SK-N-SH (cell line): ENCODE data around the gene C11orf42. TPM values are rescaled to one million over a fixed set of nuclear protein-coding genes. Genes with fewer than 3 reads are reported as not detected.

Experiments used
- CTCF ChIA-PET: fragments of 300-600, 350-600 bp; formaldehyde crosslinking; extraction: SDS; loops from one replicate; lab custom pipeline; 2021; lab: Yijun Ruan, JAX
- POLR2A ChIA-PET: fragments of 350-600 bp; sonication (Branson Sonifier 250); formaldehyde crosslinking; extraction: SDS; loops from one replicate; lab custom pipeline; 2020; ENCODE audit warnings: antibody characterized with exemption, inconsistent platforms; lab: Yijun Ruan, JAX
- DNase-seq: peaks from one replicate; pipeline ENCODE4 v3.0.0; 2012
- H2AFZ ChIP-seq: fragments of 200-600 bp; sonication (generic); 2 replicates; pipeline ENCODE4 v1.8.1; 2016; ENCODE audit warnings: antibody characterized with exemption, mild to moderate bottlenecking, low read depth
- H3F3A ChIP-seq: fragments of 200-600 bp; sonication (generic); replicated peaks from 2 replicates; pipeline ENCODE3; 2016; ENCODE audit warnings: antibody characterized with exemption, mild to moderate bottlenecking; ENCODE audit not compliant: insufficient read depth
- H3K27ac ChIP-seq, 2 experiments: fragments of 200-500 bp in 1 of 2; fragments of 200-600 bp in 1 of 2; sonication (Bioruptor generic) in 1 of 2; sonication (generic), shearing (Covaris generic) in 1 of 2; 2 replicates each; pipeline versions ENCODE4 v1.5.1 to v1.6.1; 2014 to 2016; ENCODE audit warnings: low read depth in 2 of 2, inconsistent platforms in 1 of 2, low read length in 1 of 2, mild to moderate bottlenecking in 1 of 2, mixed read lengths in 1 of 2
- H3K27me3 ChIP-seq: fragments of 200-600 bp; sonication (generic), shearing (Covaris generic); 2 replicates; pipeline ENCODE4 v1.6.1; 2016; ENCODE audit warnings: mixed run types; ENCODE audit not compliant: insufficient read depth
- H3K36me3 ChIP-seq, 2 experiments: fragments of 200-500 bp in 1 of 2; fragments of 200-600 bp in 1 of 2; sonication (Bioruptor generic) in 1 of 2; sonication (generic) in 1 of 2; replicated peaks in 1 of 2; 2 replicates each; pipeline versions ENCODE3 to v1.5.1; 2014 to 2016; ENCODE audit warnings: low read length in 1 of 2, mild to moderate bottlenecking in 1 of 2; ENCODE audit not compliant: insufficient read depth in 2 of 2, control insufficient read depth in 1 of 2
- H3K4me1 ChIP-seq, 2 experiments: fragments of 200-500 bp in 1 of 2; fragments of 200-600 bp in 1 of 2; sonication (Bioruptor generic) in 1 of 2; sonication (generic), shearing (Covaris generic) in 1 of 2; 2 replicates each; pipeline versions ENCODE4 v1.5.1 to v1.6.1; 2014 to 2016; ENCODE audit warnings: low read depth in 1 of 2, low read length in 1 of 2, mixed run types in 1 of 2; ENCODE audit not compliant: insufficient read depth in 2 of 2, control insufficient read depth in 1 of 2
- H3K4me2 ChIP-seq: fragments of 200-600 bp; sonication (generic), shearing (Covaris generic); 2 replicates; pipeline ENCODE4 v1.6.1; 2017; ENCODE audit warnings: mixed run types
- H3K4me3 ChIP-seq, 2 experiments: fragments of 200-500 bp in 1 of 2; fragments of 200-600 bp in 1 of 2; sonication (Bioruptor generic) in 1 of 2; sonication (generic), shearing (Covaris generic) in 1 of 2; 2 replicates each; pipeline versions ENCODE4 v1.5.1 to v1.8.1; 2014 to 2016; ENCODE audit warnings: low read depth in 2 of 2, inconsistent platforms in 1 of 2, low read length in 1 of 2, mild to moderate bottlenecking in 1 of 2, mixed read lengths in 1 of 2, moderate library complexity in 1 of 2
- H3K79me2 ChIP-seq: fragments of 200-600 bp; sonication (generic); 2 replicates; pipeline ENCODE4 v1.8.1; 2017; ENCODE audit warnings: mild to moderate bottlenecking; ENCODE audit not compliant: insufficient read depth
- H3K9ac ChIP-seq: fragments of 200-600 bp; sonication (generic); 2 replicates; pipeline ENCODE4 v1.6.1; 2017; ENCODE audit warnings: mixed run types
- H3K9me2 ChIP-seq: fragments of 200-600 bp; sonication (generic); 2 replicates; pipeline ENCODE4 v1.6.1; 2017; ENCODE audit warnings: mixed run types
- H3K9me3 ChIP-seq: fragments of 200-600 bp; sonication (generic); 2 replicates; pipeline ENCODE4 v1.6.1; 2017; ENCODE audit warnings: mixed run types, mild to moderate bottlenecking, moderate library complexity
- H4K20me1 ChIP-seq: fragments of 200-600 bp; sonication (generic); 2 replicates; pipeline ENCODE4 v1.6.1; 2017; ENCODE audit warnings: mild to moderate bottlenecking, mixed run types; ENCODE audit not compliant: insufficient read depth
- CHD2 ChIP-seq: fragments of 150-350 bp; IDR thresholded peaks from 2 replicates; pipeline ENCODE4 v1.6.1; 2018; ENCODE audit warnings: low read length; ENCODE audit not compliant: partially characterized antibody
- ELF1 ChIP-seq: IDR thresholded peaks from 2 replicates; pipeline ENCODE4 v1.4.0; 2012
- FOXM1 ChIP-seq: IDR thresholded peaks from 2 replicates; pipeline ENCODE4 v1.4.0; 2012; ENCODE audit warnings: low read depth, mild to moderate bottlenecking
- JUND ChIP-seq: IDR thresholded peaks from 2 replicates; pipeline ENCODE4 v1.4.0; 2012
- MEF2A ChIP-seq: IDR thresholded peaks from 2 replicates; pipeline ENCODE4 v1.4.0; 2012; ENCODE audit warnings: low read depth, borderline replicate concordance
- MXI1 ChIP-seq: IDR thresholded peaks from 2 replicates; pipeline ENCODE4 v1.6.1; 2012; ENCODE audit warnings: mild to moderate bottlenecking, low read depth, low read length, improper control_type of control experiment
- SIN3A ChIP-seq: IDR thresholded peaks from 2 replicates; pipeline ENCODE4 v1.6.1; 2012; ENCODE audit warnings: low read depth, mild to moderate bottlenecking, low read length, moderate library complexity, borderline replicate concordance
- TAF1 ChIP-seq: IDR thresholded peaks from 2 replicates; pipeline ENCODE4 v1.6.1; 2012; ENCODE audit warnings: low read depth, mild to moderate bottlenecking, low read length, moderate library complexity, borderline replicate concordance
- USF1 ChIP-seq: IDR thresholded peaks from 2 replicates; pipeline ENCODE4 v1.4.0; 2012; ENCODE audit warnings: low read depth, borderline replicate concordance
- ZBTB33 ChIP-seq: IDR thresholded peaks from 2 replicates; pipeline ENCODE4 v1.4.0; 2012; ENCODE audit warnings: low read depth, borderline replicate concordance
- WGBS: methylation state at CpG from one replicate; pipeline ENCODE4 v1.1.6; 2017; ENCODE audit warnings: low lambda C conversion rate; 5-methylcytosine and 5-hydroxymethylcytosine counted together
- polyA plus RNA-seq, 3 experiments: library from polyadenylated mRNA; depleted of rRNA; stranded (reverse); fragments of >200 nt; gene quantifications; 2 replicates each; pipeline ENCODE4 v1.2.3, GENCODE V29; 2012
- TF ChIP-seq, protein P1 (sequence below): IDR thresholded peaks from 2 replicates; pipeline ENCODE4; 2012
- TF ChIP-seq, protein P2 (sequence below): IDR thresholded peaks from 2 replicates; pipeline ENCODE4 v1.6.1; 2012; ENCODE audit warnings: mild to moderate bottlenecking, low read depth, low read length, moderate library complexity

The C11orf42 gene
- polyA plus RNA-seq, 1 of the 3 experiments (the other 2 are of a cell fraction), result not detected

DNA sequence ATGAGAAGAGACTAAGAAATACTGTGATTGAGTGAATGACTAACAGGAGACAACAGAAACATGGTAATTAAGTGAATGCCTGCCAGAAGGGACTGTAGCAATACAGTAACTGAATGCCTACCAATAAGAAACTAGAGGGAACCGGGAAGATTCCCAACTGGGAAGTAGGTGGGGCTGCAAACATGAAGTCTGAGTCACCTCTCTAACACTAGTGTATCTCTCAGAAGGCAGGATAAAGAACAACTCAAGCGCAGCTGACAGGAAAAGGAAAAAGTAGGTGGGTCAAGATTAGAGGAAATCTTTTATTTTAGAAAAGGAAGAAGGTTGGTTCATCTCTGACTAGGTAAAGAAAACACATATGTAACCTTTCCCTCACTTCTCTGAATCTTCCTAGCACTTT, 14.0 kb downstream of the C11orf42 start:
- Histone ChIP-seq H3K9me3 (no peaks in the 10 kb centered on the region), H3K27me3 (no peaks in the 10 kb centered on the region), H3K27ac (no peak overlapping the region), H3K9ac (no peak overlapping the region), H4K20me1 (peaks cover 4% of the 10 kb centered on the region; the same call in 1 of the 2 replicates), H3K4me1 (no peaks in the 10 kb centered on the region), H3F3A (no peaks in the 10 kb centered on the region), H3K9me2 (no peaks in the 10 kb centered on the region), H3K79me2 (no peaks in the 10 kb centered on the region), H3K4me2 (no peak overlapping the region), H2AFZ (no peak overlapping the region), H3K4me3 (no peak overlapping the region), H3K36me3 (peaks cover 26 to 91% of the 10 kb centered on the region in 2 experiments)
- CTCF ChIA-PET, result no interaction called here
- no peak for DNase-seq
- TF ChIP-seq TAF1, result no peak
- TF ChIP-seq JUND, result 0 out of 2 replicates have a peak, but pooled peaks have one; percentile 7
- WGBS, result 65% methylated on average over 2 of the region's 2 CpGs
- POLR2A ChIA-PET, result no interaction called here

DNA sequence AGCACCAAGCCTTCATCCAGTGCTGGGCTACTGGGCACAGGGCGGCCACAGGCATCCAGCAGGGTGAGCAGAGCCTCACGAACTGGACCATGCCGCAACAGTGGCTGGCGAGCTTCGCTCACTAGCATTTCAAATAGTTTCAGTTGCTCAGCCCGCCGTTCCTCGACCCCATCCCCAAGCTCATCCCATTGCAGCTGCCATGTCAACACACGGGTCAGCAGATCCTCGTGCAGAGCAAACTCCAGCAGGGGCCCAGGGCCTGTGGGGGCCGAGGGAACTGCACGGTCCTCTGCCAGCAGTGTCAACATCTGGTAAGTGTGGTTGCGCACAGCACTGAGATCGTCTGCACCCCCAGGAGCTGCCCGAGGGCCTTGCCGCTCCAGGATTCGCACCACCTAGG, 18.5 kb downstream of the C11orf42 start:
- Histone ChIP-seq H3K9me2 (no peaks in the 10 kb centered on the region), H2AFZ (no peak overlapping the region), H3K9ac (no peak overlapping the region), H3K4me1 (no peaks in the 10 kb centered on the region), H3K36me3 (peaks cover 16 to 56% of the 10 kb centered on the region in 2 experiments), H3K4me2 (no peak overlapping the region), H3K79me2 (peaks cover 29% of the 10 kb centered on the region), H3K27me3 (no peaks in the 10 kb centered on the region), H3K4me3 (no peak overlapping the region), H4K20me1 (peaks cover 17% of the 10 kb centered on the region; the same call in 1 of the 2 replicates), H3F3A (no peaks in the 10 kb centered on the region), H3K27ac (no peak overlapping the region; a peak in 1 of 4 replicates), H3K9me3 (no peaks in the 10 kb centered on the region)
- 97% methylated on average over 15 of the region's 17 CpGs for WGBS
- DNase-seq, result no peak
- TF ChIP-seq USF1 (no peak), ZBTB33 (no peak), CHD2 (no peak), FOXM1 (no peak), MXI1 (no peak), ELF1 (no peak), SIN3A (no peak), MEF2A (no peak)
- TF ChIP-seq, protein P1, sequence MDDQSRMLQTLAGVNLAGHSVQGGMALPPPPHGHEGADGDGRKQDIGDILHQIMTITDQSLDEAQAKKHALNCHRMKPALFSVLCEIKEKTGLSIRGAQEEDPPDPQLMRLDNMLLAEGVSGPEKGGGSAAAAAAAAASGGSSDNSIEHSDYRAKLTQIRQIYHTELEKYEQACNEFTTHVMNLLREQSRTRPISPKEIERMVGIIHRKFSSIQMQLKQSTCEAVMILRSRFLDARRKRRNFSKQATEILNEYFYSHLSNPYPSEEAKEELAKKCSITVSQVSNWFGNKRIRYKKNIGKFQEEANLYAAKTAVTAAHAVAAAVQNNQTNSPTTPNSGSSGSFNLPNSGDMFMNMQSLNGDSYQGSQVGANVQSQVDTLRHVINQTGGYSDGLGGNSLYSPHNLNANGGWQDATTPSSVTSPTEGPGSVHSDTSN, result no peak
- TF ChIP-seq, protein P2, sequence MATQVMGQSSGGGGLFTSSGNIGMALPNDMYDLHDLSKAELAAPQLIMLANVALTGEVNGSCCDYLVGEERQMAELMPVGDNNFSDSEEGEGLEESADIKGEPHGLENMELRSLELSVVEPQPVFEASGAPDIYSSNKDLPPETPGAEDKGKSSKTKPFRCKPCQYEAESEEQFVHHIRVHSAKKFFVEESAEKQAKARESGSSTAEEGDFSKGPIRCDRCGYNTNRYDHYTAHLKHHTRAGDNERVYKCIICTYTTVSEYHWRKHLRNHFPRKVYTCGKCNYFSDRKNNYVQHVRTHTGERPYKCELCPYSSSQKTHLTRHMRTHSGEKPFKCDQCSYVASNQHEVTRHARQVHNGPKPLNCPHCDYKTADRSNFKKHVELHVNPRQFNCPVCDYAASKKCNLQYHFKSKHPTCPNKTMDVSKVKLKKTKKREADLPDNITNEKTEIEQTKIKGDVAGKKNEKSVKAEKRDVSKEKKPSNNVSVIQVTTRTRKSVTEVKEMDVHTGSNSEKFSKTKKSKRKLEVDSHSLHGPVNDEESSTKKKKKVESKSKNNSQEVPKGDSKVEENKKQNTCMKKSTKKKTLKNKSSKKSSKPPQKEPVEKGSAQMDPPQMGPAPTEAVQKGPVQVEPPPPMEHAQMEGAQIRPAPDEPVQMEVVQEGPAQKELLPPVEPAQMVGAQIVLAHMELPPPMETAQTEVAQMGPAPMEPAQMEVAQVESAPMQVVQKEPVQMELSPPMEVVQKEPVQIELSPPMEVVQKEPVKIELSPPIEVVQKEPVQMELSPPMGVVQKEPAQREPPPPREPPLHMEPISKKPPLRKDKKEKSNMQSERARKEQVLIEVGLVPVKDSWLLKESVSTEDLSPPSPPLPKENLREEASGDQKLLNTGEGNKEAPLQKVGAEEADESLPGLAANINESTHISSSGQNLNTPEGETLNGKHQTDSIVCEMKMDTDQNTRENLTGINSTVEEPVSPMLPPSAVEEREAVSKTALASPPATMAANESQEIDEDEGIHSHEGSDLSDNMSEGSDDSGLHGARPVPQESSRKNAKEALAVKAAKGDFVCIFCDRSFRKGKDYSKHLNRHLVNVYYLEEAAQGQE, result no peak
- POLR2A ChIA-PET, result no interaction called here
- CTCF ChIA-PET, result interaction anchor here (0.6 to 1.1 kb wide), 3 partner anchors 13 to 186 kb away, joined by 3 read pairs; no protein-coding TSS in a partner anchor
